ENCODE data around the gene RRAS.

DNA sequence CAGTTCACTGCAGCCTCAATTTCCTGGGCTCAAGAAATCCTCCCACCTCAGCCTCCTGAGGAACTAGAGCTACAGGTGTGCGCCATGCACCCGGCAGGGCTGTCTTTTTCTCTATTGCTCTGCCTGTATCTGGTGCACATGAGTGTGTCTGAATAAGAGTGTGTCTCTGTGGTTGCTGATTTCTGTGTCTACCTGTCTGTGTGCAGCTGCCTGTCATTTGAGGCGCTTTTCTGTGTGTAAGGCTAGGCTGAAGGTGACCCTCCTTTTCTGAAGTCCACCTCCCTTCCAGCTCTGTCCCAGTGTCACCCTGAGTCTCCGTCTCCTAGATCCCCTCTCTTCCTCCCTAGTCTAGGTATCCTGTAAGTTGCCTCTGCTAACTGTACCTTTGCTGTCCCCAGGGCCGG lies 50.4 kb downstream of the RRAS start:
- TF ChIP-seq, protein P1, sequence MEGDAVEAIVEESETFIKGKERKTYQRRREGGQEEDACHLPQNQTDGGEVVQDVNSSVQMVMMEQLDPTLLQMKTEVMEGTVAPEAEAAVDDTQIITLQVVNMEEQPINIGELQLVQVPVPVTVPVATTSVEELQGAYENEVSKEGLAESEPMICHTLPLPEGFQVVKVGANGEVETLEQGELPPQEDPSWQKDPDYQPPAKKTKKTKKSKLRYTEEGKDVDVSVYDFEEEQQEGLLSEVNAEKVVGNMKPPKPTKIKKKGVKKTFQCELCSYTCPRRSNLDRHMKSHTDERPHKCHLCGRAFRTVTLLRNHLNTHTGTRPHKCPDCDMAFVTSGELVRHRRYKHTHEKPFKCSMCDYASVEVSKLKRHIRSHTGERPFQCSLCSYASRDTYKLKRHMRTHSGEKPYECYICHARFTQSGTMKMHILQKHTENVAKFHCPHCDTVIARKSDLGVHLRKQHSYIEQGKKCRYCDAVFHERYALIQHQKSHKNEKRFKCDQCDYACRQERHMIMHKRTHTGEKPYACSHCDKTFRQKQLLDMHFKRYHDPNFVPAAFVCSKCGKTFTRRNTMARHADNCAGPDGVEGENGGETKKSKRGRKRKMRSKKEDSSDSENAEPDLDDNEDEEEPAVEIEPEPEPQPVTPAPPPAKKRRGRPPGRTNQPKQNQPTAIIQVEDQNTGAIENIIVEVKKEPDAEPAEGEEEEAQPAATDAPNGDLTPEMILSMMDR (IDR thresholded peaks at IDR 0.05), result no peak
- TF ChIP-seq POLR2A (IDR thresholded peaks at IDR 0.05), result no peak
